IMR-90 (cell line): ENCODE measurements around the gene RTCA. TPM values are rescaled to one million over a fixed set of nuclear protein-coding genes. Genes with fewer than 3 reads are reported as not detected.

Experiments
- ATAC-seq: fragments of 200-7000 bp; cut with Tn5 transposase; 2 replicates; pipeline ENCODE4 v1.9.1; 2020; ENCODE audit warnings: low read depth, mild to moderate bottlenecking, moderate library complexity
- BruUV-seq: library from RNA; stranded (reverse); fragments of 400-500 nt; replicated peaks from 2 replicates; lab custom pipeline; 2021; lab: Mats Ljungman, UMichigan
- CTCF ChIA-PET: fragments of 300-600 bp; formaldehyde crosslinking; extraction: SDS; loops from one replicate; lab custom pipeline; 2021; ENCODE audit warnings: antibody characterized with exemption; lab: Yijun Ruan, JAX
- POLR2A ChIA-PET: fragments of 300-600 bp; sonication (Branson Sonifier 250); formaldehyde crosslinking; loops from one replicate; lab custom pipeline; 2022; ENCODE audit warnings: antibody characterized with exemption; ENCODE audit not compliant: unreplicated experiment; lab: Charles Lee
- DNase-seq: peaks from one replicate; pipeline ENCODE4 v3.0.0; 2013
- H2AFZ ChIP-seq: replicated peaks from 2 replicates; pipeline ENCODE3; 2013; ENCODE audit warnings: low read length, mild to moderate bottlenecking; ENCODE audit not compliant: poor library complexity
- H2AK5ac ChIP-seq: 2 replicates; pipeline ENCODE4 v1.6.1; 2013; ENCODE audit warnings: low read depth, low read length, inconsistent platforms
- H2AK9ac ChIP-seq: replicated peaks from 2 replicates; pipeline ENCODE3; 2013; ENCODE audit warnings: mild to moderate bottlenecking, low read depth, low read length, moderate library complexity; ENCODE audit not compliant: poor library complexity
- H2BK120ac ChIP-seq: 2 replicates; pipeline ENCODE4 v1.6.1; 2013; ENCODE audit warnings: low read depth, low read length, inconsistent platforms
- H2BK15ac ChIP-seq: 3 replicates; pipeline ENCODE4 v1.6.1; 2013; ENCODE audit warnings: low read depth, low read length, inconsistent platforms
- H2BK20ac ChIP-seq: 2 replicates; pipeline ENCODE4 v1.6.1; 2013; ENCODE audit warnings: low read depth, mild to moderate bottlenecking, inconsistent platforms, low read length, moderate library complexity
- H2BK5ac ChIP-seq: 2 replicates; pipeline ENCODE4 v1.6.1; 2013; ENCODE audit warnings: mild to moderate bottlenecking, low read depth, low read length, inconsistent platforms; ENCODE audit not compliant: poor library complexity, severe bottlenecking
- H3K14ac ChIP-seq: replicated peaks from 2 replicates; pipeline ENCODE4 v1.6.1; 2013; ENCODE audit warnings: low read depth, low read length, inconsistent platforms
- H3K18ac ChIP-seq: 2 replicates; pipeline ENCODE4 v1.6.1; 2013; ENCODE audit warnings: low read depth, low read length, control low read depth
- H3K23ac ChIP-seq: 2 replicates; pipeline ENCODE4 v1.6.1; 2013; ENCODE audit warnings: low read depth, low read length, inconsistent platforms
- H3K27ac ChIP-seq: 2 replicates; pipeline ENCODE4 v1.5.1; 2013; ENCODE audit warnings: mild to moderate bottlenecking, control low read depth, low read length; ENCODE audit not compliant: insufficient read depth
- H3K27me3 ChIP-seq: 2 replicates; pipeline ENCODE4 v1.6.1; 2013; ENCODE audit warnings: low read length; ENCODE audit not compliant: control insufficient read depth, insufficient read depth
- H3K36me3 ChIP-seq: 2 replicates; pipeline ENCODE4 v1.6.1; 2013; ENCODE audit warnings: low read length, mixed read lengths; ENCODE audit not compliant: control insufficient read depth, insufficient read depth
- H3K4ac ChIP-seq: 2 replicates; pipeline ENCODE4 v1.6.1; 2013; ENCODE audit warnings: low read depth, low read length, inconsistent platforms
- H3K4me1 ChIP-seq: 2 replicates; pipeline ENCODE4 v1.6.1; 2013; ENCODE audit warnings: low read length, mixed read lengths; ENCODE audit not compliant: control insufficient read depth, insufficient read depth
- H3K4me2 ChIP-seq: 2 replicates; pipeline ENCODE4 v1.6.1; 2013; ENCODE audit warnings: low read depth, mild to moderate bottlenecking, control low read depth, low read length, moderate library complexity
- H3K4me3 ChIP-seq: 2 replicates; pipeline ENCODE4 v1.5.1; 2013; ENCODE audit warnings: low read depth, mild to moderate bottlenecking, control low read depth, low read length, moderate library complexity; ENCODE audit not compliant: insufficient read depth
- H3K56ac ChIP-seq: 2 replicates; pipeline ENCODE4 v1.6.1; 2013; ENCODE audit warnings: low read length, inconsistent platforms; ENCODE audit not compliant: insufficient read depth; ENCODE audit errors: extremely low read depth
- H3K79me1 ChIP-seq, 2 experiments: 2 replicates each; pipeline ENCODE4 v1.6.1; 2013; ENCODE audit warnings: low read length in 2 of 2, inconsistent platforms in 1 of 2, low read depth in 1 of 2
- H3K9ac ChIP-seq: 2 replicates; pipeline ENCODE4 v1.6.1; 2013; ENCODE audit warnings: low read depth, low read length, control low read depth
- H3K9me1 ChIP-seq: 2 replicates; pipeline ENCODE4 v1.6.1; 2013; ENCODE audit warnings: low read length, inconsistent platforms; ENCODE audit not compliant: insufficient read depth
- H3K9me3 ChIP-seq: 2 replicates; pipeline ENCODE4 v1.6.1; 2013; ENCODE audit warnings: low read length; ENCODE audit not compliant: control insufficient read depth, insufficient read depth
- H4K20me1 ChIP-seq: 2 replicates; pipeline ENCODE4 v1.6.1; 2013; ENCODE audit warnings: low read length, inconsistent platforms; ENCODE audit not compliant: insufficient read depth
- H4K5ac ChIP-seq: 2 replicates; pipeline ENCODE4 v1.6.1; 2013; ENCODE audit warnings: mild to moderate bottlenecking, low read depth, low read length, control low read depth
- H4K8ac ChIP-seq, 2 experiments: 2 replicates each; pipeline ENCODE4 v1.6.1; 2013; ENCODE audit warnings: low read depth in 2 of 2, low read length in 2 of 2, control low read depth in 1 of 2, inconsistent platforms in 1 of 2
- H4K91ac ChIP-seq: 2 replicates; pipeline ENCODE4 v1.6.1; 2013; ENCODE audit warnings: low read depth, low read length, inconsistent platforms; ENCODE audit not compliant: insufficient read depth
- CEBPB ChIP-seq: IDR thresholded peaks from 2 replicates; pipeline ENCODE4 v1.6.1; 2012; ENCODE audit warnings: low read depth, low read length, improper control_type of control experiment
- CHD1 ChIP-seq: IDR thresholded peaks from 2 replicates; pipeline ENCODE4 v1.6.1; 2012; ENCODE audit warnings: low read depth, low read length, improper control_type of control experiment
- FOS ChIP-seq: fragments of 150-350 bp; IDR thresholded peaks from 2 replicates; pipeline ENCODE4 v1.6.1; 2016; ENCODE audit warnings: low read depth, low read length
- MAFK ChIP-seq: IDR thresholded peaks from 2 replicates; pipeline ENCODE4 v1.6.1; 2012; ENCODE audit warnings: low read depth, low read length, improper control_type of control experiment
- MAZ ChIP-seq: IDR thresholded peaks from 2 replicates; pipeline ENCODE4 v1.6.1; 2012; ENCODE audit warnings: low read depth, mild to moderate bottlenecking, low read length, improper control_type of control experiment, moderate library complexity, borderline replicate concordance
- MXI1 ChIP-seq: IDR thresholded peaks from 2 replicates; pipeline ENCODE4 v1.6.1; 2012; ENCODE audit warnings: low read depth, mild to moderate bottlenecking, low read length, moderate library complexity, borderline replicate concordance
- POLR2A ChIP-seq: IDR thresholded peaks from 2 replicates; pipeline ENCODE4 v1.6.1; 2012; ENCODE audit warnings: mild to moderate bottlenecking, low read depth, low read length
- RAD21 ChIP-seq: IDR thresholded peaks from 2 replicates; pipeline ENCODE4 v1.6.1; 2012; ENCODE audit warnings: low read length, improper control_type of control experiment
- RCOR1 ChIP-seq: IDR thresholded peaks from 2 replicates; pipeline ENCODE4 v1.6.1; 2012; ENCODE audit warnings: mild to moderate bottlenecking, low read length, improper control_type of control experiment; ENCODE audit not compliant: insufficient replicate concordance
- RFX5 ChIP-seq: IDR thresholded peaks from 2 replicates; pipeline ENCODE4 v1.8.0; 2012; ENCODE audit warnings: low read depth, mild to moderate bottlenecking, low read length, moderate library complexity
- SMC3 ChIP-seq: fragments of 150-350 bp; IDR thresholded peaks from 2 replicates; pipeline ENCODE4 v1.6.1; 2016; ENCODE audit warnings: low read depth, mild to moderate bottlenecking, antibody characterized with exemption, low read length, moderate library complexity
- WGBS, 2 experiments: methylation state at CpG; one replicate each; pipeline versions ENCODE4 v1.1.5 to v1.1.7; 2013; ENCODE audit warnings: missing lambda C conversion rate in 2 of 2; ENCODE audit not compliant: insufficient read length in 1 of 2; ENCODE audit errors: extremely low coverage in 2 of 2; 5-methylcytosine and 5-hydroxymethylcytosine counted together
- dilution Hi-C: fragments of 300-500 bp; cut with HindIII; formaldehyde crosslinking; loops from one replicate; pipeline ENCODE4 v1.14.3; 2018; ENCODE audit warnings: low sequenced_read_pairs; ENCODE audit not compliant: unreplicated experiment
- in situ Hi-C: fragments of 300-500 bp; cut with MboI; formaldehyde crosslinking; loops from 3 replicates; pipeline ENCODE4 v1.14.3; 2019; ENCODE audit warnings: low sequenced_read_pairs, inconsistent platforms, mixed read lengths
- intact Hi-C: fragments of 100-400 bp; cut with micrococcal nuclease; formaldehyde crosslinking; loops from 2 replicates; pipeline ENCODE4 v1.10.0; 2022
- polyA plus RNA-seq, 3 experiments: library from polyadenylated mRNA; depleted of rRNA; stranded (reverse); fragments of >200 nt; gene quantifications; 2 replicates each; pipeline ENCODE4 v1.2.3, GENCODE V29; 2012; ENCODE audit warnings: low replicate concordance in 1 of 3
- total RNA-seq: library from RNA; depleted of rRNA; stranded (reverse); fragments of >200 nt; gene quantifications from 2 replicates; pipeline ENCODE4 v1.2.3, GENCODE V29; 2012
- TF ChIP-seq, protein P1 (sequence below): fragments of 150-350 bp; IDR thresholded peaks from 2 replicates; pipeline ENCODE4 v1.6.1; 2016; ENCODE audit warnings: low read depth, mild to moderate bottlenecking, low read length, moderate library complexity, borderline replicate concordance
- TF ChIP-seq, protein P2 (sequence below): conservative IDR thresholded peaks from 2 replicates; pipeline ENCODE4 v1.5.1; 2012; ENCODE audit warnings: mild to moderate bottlenecking, low read depth, low read length, improper control_type of control experiment
- TF ChIP-seq, protein P3 (sequence below): fragments of 150-350 bp; IDR thresholded peaks from 2 replicates; pipeline ENCODE4 v1.6.1; 2017; ENCODE audit warnings: mild to moderate bottlenecking, antibody characterized with exemption, low read length, low read depth

Gene RTCA
- total and polyA plus RNA-seq, 2 of the 4 experiments (the other 2 are of a cell fraction), result 26.9 to 29.6 TPM

DNA sequence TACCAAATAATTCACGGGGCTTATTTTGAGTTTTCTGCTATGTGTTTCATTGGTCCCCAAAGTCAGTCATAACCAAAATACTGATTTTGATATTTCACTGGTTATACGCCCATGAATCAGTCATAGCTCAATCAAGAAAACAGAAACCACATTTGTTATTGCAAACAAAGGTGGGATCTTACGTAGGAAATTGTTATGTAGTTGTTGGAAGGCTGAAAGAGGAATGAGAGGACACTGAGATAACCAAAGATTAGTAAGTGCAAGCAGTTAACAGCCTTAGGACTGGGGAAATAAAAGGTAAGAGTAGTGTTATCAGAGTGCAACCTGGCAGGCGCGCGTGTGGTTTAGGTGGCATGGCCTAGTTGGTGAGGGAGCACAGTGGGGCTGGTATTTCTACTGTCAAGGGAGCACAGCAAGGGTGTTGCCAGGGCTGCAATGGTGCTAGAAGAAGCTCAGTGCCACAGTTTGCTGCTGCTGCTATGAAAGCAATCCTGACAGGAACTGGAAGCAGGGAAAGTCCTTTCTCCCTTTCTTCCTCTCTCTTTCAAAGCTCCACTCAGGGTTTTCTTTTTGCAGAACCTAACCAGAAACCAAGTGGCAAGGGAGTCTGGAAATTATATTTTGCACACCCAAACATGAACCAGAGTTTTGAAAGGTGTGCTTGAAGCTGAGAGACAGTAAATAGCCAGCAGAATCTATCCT is 33.7 kb downstream of the RTCA start:
- H4K5ac ChIP-seq, result no peak overlapping the region
- 100% methylated on average over 1 of the region's 6 CpGs; no CpG with 5 or more reads in 1 of the 2 experiments for WGBS, 2 experiments
- H3K9ac ChIP-seq, result no peak overlapping the region
- H3K4me2 ChIP-seq, result no peak overlapping the region
- no peak overlapping the region for H4K8ac ChIP-seq
- H3K18ac ChIP-seq, result no peak overlapping the region
- no peaks in the 10 kb centered on the region; the same call in 1 of the 2 replicates for H3K27me3 ChIP-seq
- H3K9me1 ChIP-seq, result no peaks in the 10 kb centered on the region
- no peak overlapping the region for H2AK5ac ChIP-seq
- H3K4me3 ChIP-seq, result no peak overlapping the region
- 0 out of 2 replicates have a peak, but pooled peaks cover 2% of the 10 kb centered on the region for H3K36me3 ChIP-seq
- no peak overlapping the region for H3K27ac ChIP-seq
- DNase-seq (no peak), ATAC-seq (no peak)
- in situ Hi-C loops, result no loop called here
- H4K20me1 ChIP-seq, result no peaks in the 10 kb centered on the region
- H3K9me3 ChIP-seq, result no peaks in the 10 kb centered on the region
- CTCF ChIA-PET, result interaction anchor here (0.7 kb wide), 1 partner anchor 10 kb away, joined by 3 read pairs; no protein-coding TSS in a partner anchor
- H3K56ac ChIP-seq, result no peak overlapping the region
- POLR2A ChIA-PET, result no interaction called here
- no peak overlapping the region for H2AFZ ChIP-seq
- TF ChIP-seq CEBPB (no peak), MAFK (no peak), RAD21 (no peak), CHD1 (no peak), FOS (no peak), MAZ (no peak), RCOR1 (no peak), RFX5 (no peak), POLR2A (no peak), MXI1 (no peak), SMC3 (no peak)
- TF ChIP-seq, protein P1, sequence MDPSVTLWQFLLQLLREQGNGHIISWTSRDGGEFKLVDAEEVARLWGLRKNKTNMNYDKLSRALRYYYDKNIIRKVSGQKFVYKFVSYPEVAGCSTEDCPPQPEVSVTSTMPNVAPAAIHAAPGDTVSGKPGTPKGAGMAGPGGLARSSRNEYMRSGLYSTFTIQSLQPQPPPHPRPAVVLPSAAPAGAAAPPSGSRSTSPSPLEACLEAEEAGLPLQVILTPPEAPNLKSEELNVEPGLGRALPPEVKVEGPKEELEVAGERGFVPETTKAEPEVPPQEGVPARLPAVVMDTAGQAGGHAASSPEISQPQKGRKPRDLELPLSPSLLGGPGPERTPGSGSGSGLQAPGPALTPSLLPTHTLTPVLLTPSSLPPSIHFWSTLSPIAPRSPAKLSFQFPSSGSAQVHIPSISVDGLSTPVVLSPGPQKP, result no peak
- TF ChIP-seq, protein P2, sequence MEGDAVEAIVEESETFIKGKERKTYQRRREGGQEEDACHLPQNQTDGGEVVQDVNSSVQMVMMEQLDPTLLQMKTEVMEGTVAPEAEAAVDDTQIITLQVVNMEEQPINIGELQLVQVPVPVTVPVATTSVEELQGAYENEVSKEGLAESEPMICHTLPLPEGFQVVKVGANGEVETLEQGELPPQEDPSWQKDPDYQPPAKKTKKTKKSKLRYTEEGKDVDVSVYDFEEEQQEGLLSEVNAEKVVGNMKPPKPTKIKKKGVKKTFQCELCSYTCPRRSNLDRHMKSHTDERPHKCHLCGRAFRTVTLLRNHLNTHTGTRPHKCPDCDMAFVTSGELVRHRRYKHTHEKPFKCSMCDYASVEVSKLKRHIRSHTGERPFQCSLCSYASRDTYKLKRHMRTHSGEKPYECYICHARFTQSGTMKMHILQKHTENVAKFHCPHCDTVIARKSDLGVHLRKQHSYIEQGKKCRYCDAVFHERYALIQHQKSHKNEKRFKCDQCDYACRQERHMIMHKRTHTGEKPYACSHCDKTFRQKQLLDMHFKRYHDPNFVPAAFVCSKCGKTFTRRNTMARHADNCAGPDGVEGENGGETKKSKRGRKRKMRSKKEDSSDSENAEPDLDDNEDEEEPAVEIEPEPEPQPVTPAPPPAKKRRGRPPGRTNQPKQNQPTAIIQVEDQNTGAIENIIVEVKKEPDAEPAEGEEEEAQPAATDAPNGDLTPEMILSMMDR, result no peak
- TF ChIP-seq, protein P3, sequence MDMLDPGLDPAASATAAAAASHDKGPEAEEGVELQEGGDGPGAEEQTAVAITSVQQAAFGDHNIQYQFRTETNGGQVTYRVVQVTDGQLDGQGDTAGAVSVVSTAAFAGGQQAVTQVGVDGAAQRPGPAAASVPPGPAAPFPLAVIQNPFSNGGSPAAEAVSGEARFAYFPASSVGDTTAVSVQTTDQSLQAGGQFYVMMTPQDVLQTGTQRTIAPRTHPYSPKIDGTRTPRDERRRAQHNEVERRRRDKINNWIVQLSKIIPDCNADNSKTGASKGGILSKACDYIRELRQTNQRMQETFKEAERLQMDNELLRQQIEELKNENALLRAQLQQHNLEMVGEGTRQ, result no peak
- H2BK15ac ChIP-seq, result no peak overlapping the region
- H3K4me1 ChIP-seq, result no peaks in the 10 kb centered on the region
- intact Hi-C loops, result no loop called here
- H2BK120ac ChIP-seq, result no peak overlapping the region
- no peak overlapping the region for H3K4ac ChIP-seq
- H2BK20ac ChIP-seq, result no peak overlapping the region
- no peak overlapping the region for H3K23ac ChIP-seq
- H4K91ac ChIP-seq, result no peak overlapping the region
- H3K14ac ChIP-seq, result no peak overlapping the region
- peak overlapping the region; percentile 67 for H2AK9ac ChIP-seq
- no peak overlapping the region for H2BK5ac ChIP-seq
- BruUV-seq, result no TSS peak
- dilution Hi-C loops, result no loop called here
- H3K79me1 ChIP-seq, result no peaks in the 10 kb centered on the region
